NCI-H774 (cell line): ENCODE data around the gene VSX2.
A peak's percentile ranks its signal among the peaks of the same experiment; 100 is the strongest.

Experiments used
- DNase-seq: peaks from one replicate; lab custom pipeline; 2025; lab: John Stamatoyannopoulos, UW

The VSX2 gene

DNA sequence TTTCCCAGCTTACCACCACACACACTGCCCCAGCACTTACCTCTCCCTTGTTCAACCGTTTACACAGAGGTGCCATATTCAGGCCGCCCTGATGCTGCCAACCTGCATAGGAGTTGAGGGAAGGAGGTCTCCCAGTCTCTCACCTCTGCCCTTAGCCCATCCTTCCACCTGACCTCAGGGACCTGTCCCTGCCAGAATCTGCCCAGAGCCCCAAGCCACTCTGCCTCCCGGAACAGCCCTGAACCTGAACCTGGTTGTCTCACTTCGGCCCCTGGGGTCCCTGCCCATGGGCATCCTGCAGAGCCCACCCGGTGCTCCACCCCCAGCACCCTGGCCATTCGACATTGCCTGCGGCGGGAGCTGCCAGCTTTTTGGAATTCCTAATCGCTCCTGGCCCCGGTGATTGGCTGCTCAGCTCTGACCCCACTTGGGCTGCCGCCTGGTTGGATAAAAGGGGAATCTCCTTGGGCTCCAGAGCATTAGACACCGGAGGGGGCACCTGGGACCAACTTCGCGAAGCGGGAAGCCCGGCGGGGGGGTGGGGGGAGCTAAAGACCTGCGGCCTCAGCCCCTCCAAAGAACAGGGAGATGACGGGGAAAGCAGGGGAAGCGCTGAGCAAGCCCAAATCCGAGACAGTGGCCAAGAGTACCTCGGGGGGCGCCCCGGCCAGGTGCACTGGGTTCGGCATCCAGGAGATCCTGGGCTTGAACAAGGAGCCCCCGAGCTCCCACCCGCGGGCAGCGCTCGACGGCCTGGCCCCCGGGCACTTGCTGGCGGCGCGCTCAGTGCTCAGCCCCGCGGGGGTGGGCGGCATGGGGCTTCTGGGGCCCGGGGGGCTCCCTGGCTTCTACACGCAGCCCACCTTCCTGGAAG, at the start of gene VSX2:
TSS of gene VSX2 (plus strand) at position 476 of the 874 bp plus-strand sequence. CDS start at position 589, 113 bp downstream.
- no peak for DNase-seq

DNA sequence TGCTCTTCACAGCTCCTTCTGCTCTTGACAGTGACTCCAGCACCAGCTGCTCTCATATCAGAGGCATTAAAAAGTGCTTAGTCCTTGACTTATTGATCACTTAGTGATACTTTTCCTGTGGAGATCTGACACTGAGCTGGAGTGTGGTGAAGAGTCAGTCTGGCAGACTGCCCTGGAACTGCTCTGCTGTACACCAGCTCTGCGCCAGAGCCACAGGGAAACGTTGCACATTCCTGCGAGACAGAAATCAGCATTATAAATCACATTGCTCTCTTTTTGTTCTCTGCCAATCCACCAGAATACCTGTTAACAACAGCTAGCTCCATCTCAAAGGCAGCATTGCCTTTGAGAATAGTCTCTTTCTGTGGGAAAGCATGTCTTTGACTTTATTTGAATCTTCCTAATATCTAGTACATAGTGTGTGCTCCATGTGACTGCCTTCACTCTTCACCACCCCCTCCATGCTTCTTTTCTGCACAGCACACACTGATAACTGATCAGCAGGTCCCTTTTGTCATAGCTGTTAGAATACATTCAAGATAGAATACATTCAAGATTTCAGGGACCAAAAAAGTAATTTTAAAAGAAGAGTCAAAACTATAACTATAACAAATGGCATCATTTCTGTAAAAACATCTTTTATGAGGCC, 48.2 kb upstream of the VSX2 start:
- DNase-seq: no peak

DNA sequence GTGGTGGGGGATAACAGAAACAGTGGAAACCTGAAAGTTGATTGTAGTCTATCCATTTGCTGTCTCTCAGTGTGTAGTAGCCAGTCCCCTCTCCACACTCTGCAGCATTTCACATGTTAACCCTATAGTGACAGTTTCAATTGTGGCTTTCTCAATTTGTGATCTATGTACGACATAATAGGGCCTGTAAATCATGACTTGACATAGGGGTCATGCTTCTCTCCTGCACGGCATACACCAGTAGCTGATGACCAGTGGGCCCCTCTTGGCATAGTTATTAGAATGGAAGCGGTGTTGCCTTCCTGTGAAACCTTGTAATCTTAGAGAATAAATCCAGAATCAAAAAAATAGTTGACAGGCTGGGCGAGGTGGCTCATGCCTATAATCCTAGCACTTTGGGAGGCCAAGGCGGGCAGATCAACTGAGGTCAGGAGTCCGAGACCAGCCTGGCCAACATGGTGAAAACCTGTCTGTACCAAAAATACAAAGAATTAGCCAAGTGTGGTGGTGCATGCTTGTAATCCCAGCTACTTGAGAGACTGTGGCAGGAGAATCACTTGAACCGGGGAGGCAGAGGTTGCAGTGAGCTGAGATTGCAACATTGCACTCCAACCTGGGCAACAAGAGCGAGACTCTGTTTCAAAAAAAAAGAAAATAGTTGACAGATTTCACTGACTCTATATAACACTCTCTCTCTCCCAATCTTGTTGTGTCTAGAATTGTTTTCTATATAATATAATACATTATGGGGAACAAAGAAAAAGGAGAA, 44.6 kb upstream of the VSX2 start:
- DNase-seq: no peak

DNA sequence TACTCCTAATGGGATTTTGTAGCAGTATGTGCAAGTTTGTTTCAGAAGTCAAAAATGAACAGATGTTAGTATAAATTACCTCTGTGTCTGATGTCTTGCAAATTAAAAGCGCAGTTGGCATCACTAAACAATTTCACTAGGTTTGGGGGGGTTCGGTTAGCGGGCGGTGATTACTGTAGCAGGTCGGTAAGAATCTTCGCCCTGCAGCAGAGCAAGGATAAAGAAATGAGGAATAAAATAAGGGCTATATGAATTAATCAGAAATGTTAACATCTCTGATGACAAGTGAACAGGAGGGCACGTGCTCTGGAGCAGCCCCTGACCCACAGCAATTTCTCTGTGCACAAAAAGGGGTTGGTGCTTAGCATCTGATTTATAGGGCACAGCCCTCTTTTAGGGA, 43.6 kb upstream of the VSX2 start:
- DNase-seq: no peak

DNA sequence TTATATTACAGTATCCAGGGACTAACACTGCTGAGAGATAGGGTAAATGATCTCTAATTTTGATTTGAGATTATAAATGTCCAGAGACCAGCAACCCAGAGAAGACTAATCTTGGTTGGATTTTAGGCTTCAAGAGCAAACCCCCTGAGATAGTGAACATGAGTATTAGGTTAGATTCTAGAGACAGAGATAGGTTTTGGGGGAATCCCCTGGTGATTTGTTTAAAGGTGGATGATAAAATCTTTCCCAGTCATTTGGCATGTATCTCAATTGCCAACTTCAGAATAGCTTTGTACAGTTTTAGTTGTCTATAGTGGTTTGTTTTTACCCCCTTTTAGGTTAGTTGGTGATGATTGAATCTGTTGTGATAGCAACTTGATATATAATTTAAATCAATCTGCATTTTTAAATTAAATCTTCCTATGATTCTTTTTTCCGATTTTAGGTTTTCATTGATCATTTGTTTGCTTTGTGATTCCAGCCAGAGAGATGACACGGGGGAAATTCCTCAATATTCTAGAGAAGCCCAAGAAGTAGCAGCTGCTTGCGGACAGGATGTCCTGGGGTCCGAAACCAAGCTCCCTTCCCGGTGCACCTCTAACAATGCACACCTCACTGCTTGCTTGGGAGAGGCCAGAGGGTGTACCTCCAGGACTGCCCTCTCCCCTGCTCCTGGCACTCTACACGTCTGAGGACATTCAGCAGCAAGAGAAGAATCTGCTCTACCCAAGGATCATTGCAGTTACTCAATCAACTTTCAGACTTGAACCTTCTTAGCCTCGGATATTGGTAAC, 40.6 kb upstream of the VSX2 start:
- DNase-seq: no peak

DNA sequence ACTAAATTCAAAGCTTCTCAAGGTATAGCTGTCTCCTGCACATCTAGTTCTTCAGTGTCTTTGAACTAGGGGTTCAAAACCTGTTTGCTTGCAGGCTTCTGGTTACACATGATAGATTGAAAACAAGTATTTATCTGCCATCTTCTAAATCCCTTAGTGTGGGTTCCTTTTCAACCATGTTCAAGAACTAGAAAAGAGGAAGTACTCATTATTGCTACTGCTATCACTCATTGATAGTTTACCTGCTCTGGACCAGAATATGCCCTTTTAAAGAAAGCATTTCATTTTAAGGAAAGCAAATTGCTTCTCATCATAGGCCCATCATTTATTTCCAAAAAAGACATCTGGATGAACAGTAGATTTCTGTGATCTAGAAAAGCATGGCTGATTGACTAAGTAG, 37.1 kb upstream of the VSX2 start:
- no peak for DNase-seq

DNA sequence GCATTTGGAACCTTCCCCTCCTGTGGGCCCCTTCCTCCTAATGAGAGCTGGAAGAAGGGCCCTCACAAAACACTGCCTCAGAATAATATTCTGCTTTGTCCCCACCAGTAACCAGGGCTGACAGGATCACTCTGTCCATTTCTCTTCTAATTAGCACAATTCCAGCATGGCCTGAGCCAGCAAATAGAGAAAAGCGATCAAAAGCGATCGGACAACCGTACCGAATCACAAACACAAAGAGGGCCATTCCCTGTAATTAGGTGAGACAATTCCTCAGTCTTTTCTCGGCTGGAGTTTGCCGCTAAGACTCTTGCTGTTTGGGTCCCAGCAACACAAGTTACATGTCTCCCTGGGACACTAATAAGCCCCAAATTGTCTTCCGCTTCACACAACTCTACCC, 35.6 kb upstream of the VSX2 start:
- DNase-seq: no peak

DNA sequence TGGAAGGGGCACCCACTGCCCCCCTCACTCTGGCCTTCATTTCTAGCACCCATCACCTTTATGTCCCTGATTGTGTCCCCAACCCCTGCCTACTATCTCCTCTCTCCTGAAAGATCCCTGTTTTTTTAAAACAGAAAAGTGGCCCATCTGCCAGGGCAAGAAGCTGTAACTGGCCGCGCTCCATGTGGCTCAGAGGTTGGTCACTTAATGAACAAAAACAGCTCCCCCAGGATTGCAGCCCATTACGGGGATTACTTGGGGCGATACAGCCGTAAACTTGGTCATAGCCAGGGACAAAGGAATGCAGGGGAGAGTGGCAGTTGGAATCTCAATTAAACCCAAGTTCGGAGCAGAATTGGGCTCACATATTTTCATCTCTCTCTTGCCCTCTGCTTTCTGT, 34.8 kb upstream of the VSX2 start:
- no peak for DNase-seq

DNA sequence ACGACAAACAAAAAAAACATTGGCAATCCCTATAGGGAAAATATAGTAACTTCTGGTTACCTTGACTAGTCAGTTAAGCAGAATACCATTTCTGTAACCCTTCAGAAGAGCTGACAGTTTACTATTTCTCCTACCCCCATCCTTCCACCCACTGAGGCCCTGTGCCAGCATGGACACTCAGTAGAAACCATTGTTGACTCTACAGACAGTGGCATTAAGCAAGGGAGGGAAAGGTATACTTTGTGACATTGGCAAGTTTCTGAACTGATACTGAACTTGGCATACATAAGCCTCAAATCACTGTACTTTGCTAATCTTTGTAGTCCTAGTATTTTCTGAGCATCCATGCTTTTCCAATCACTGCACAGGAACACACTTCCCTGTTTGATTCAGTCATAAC, 33.4 kb upstream of the VSX2 start:
- DNase-seq: no peak

DNA sequence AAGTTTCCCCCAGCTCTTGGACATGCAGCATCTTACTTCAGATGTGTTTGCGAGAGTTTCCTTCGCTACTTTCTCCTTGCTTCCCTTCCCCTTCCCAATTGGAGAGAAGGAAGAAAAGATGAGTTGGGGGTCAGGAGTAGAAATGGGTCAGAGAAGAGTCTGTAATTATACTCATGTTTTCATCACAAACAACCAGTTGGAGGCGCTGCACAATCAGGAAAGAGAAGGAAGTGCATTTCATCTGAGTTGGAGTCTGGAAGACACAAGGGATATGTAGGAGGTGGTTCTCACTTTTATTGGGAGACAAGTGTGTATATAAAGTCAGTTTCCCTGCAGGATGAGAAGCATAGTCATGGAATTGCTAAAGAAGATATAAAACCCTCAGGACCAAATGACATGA, 31.3 kb upstream of the VSX2 start:
- no peak for DNase-seq

DNA sequence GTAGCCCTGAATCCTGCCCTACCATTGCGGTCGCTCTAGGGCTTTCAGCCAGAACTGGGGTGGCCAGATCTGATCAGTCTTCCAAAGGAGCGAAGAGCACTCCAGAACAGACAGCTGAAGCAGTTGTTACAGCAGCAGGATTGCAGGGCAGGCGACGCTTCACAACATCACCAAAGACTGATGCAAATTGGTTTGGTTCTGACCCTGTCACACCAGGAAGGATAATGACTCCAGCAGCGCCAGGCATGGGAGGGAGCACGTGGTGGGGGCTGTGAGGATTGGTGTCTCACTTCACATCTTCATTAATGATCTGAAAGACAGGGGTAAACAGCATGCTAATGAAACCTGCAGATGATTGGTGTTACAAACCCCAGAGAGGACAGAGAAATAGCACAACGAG, 30.6 kb upstream of the VSX2 start:
- no peak for DNase-seq

DNA sequence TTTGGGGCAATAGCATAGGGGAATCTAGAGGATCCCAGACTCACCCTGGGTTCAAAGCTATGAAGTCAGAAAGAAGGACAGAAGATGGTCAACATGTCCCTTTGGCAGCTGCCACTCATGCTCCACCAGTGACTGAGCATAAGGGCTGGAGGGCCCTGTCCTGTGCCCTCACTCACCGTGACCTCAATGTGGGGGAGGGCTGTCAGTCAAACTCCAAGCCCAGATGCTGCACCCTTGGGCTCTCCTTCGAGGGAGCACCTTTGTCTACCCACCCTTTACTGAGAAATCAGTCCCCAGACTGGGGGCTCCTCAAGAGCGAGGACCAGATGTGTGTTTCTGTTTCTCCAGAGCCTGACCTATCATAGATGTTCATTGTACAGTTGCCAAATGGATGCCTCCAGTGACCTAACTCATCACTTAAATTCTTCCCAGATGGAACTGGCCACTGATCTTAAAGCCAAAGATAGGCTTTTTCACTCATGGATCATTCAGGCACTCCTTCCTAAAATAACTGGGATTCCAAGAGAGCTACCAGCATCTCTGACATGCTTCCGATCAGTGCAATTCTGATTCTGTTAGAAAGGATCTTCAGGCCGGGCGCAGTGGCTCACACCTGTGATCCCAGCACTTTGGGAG, 27.2 kb upstream of the VSX2 start:
- DNase-seq: no peak

DNA sequence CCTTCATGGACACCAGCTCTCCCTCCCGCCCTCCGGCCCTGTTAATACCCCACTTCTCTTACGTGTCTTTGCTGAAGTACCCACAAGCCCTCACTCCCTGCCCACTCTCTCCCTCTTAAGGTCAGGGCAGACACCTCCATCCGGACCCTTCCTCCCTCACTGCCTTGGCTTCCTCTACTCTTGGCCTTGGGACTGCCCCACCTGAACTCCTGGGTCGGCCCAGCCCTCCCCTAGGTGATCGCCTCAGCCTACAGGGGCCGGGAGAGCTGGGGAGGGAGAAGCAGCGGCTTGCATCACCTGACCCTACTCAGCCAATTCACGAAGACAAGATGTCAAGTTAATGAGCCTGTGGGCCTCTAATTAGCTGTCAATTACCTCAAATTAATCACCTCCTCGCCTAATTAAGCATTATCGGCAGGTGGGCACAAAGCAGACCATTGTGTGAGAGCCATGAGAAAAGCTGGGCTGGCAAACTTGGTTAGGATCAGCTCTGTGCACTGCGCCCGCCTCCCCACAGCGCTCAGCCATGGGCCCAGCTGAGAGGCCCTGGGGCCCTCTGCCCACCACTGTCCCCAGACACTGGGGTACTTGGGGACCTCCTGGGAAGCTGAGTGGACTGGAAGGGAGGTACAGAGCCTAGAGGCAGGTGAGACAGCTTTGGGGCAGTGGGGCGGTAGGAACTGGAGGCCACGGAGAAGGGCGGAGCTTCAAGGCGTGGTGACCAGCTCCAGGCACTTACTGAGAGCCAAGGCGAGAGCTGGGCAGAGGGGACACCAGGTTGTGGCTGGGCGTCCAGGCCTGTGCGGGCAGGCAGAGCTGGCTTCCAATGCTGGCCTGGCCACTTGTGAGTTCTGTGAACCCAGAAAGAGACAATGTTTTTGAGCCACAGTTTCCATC, 25.1 kb upstream of the VSX2 start:
- DNase-seq: no peak

DNA sequence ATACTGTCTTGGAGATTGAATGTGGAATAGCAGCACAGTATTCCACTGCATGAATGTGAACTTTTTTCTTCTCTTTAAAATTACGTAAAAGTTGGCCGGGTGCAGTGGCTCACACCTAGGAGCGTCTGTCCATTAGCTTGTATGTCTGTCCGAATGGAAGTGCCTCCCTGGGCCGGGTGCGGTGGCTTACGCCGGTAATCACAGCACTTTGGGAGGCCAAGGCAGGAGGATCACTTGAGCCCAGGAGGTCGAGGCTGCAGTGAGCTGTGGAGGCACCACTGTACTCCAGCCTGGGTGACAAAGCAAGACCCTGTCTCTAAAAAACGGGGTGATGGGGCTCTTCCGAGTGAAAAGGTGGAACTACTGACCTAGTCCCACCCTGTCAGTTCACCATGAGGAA, 22.6 kb upstream of the VSX2 start:
- DNase-seq: no peak

DNA sequence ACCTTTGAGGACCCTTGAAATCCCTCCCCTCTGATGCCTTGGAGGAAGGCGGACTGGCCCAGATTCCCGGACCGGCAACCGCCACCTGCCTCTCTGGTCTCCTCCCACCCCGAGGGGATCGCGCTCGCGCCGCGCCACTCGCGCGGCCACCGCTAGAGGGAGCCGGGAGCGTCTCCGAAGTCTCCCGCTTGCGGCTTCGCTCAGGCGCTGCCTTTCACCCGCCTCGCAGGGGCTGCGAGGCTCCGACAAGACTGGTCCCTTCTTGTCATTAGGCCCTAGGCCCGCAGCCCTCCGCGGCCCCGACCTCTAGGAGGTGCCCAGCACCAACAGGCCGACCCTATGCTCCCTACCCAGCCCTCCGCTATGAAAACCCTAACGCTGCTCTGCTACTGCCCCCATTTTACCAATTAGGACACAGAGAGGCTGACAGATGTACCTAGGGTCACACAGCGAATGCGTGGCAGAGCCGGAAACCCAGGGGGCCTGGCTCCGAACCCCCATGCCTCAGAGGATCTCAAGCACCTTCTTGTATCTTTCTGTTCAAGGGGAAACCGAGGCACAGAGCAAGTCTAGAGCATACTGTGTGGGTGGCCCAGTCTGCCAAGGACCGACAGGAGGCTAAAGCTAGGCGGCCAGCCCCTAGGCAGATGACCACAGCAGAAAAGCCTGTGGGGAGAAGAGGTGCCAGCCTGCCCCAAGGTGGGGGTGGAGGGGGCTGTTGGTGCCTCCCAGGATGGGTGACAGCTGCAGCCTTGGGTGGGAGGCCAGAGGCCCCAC, 21.4 kb upstream of the VSX2 start:
- DNase-seq: peak; percentile 38

DNA sequence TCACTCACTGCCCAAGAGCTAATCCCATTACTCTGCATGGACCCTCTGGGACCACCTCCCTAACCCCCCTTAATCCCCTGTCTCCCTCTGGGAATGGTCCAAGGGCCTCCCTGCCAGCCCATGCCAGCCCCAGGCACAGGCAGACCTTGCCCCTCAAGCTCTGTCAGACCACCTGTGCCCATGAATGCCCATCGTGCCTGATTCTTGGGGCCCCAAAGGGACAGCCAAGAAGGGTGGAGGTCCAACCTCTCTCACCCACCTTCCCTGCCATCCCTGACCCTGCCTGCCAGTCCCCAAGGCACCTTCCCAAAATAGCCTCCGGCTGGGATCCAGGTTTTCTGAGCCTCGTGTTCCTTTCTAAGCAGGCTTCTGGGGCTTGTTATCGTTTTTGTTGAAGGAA, 20.8 kb upstream of the VSX2 start:
- DNase-seq: no peak

DNA sequence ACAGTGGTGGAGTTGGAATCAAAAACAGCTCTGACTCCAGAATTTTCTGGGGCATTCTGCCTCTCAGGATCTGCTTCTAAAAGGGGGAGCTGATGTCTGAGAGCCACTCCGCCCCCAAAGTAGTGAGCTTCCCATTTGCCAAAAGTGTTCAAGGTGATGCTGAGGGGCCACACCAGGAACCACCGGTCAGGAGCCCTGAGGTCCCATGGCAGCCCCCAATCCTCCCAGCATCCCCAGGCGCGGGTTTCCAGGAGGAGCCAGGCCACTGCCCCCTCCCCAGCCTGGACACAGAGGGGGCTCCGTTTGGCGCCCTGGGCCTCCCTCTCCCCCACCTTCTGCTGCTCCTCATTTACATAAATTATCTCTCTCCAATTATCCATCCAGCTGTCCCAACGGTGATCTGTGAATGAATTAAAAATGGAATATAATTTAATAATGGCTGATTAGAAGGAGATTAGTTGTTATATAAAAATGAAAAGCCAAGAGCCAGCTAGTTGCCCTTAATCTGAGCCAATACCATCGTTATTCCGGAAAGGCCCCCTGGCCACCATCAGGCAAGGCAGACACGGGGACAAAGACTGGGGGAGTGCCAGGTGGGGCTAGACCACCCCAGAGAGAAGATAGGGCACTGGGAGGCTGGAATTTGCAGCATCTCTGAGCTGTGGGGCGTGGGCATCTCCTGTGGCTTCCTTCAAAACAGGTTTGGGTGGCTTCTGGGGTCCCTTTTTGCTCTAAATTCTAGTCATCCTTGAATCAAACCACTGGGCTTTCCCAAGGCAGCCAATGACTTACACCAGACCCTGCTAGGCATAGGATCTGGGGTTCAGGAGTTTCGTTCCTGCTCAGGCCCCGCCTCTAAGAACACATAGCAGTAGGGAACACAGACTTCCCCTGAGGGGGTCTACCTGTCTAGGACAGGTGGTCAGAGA, 19.7 kb upstream of the VSX2 start:
- no peak for DNase-seq

DNA sequence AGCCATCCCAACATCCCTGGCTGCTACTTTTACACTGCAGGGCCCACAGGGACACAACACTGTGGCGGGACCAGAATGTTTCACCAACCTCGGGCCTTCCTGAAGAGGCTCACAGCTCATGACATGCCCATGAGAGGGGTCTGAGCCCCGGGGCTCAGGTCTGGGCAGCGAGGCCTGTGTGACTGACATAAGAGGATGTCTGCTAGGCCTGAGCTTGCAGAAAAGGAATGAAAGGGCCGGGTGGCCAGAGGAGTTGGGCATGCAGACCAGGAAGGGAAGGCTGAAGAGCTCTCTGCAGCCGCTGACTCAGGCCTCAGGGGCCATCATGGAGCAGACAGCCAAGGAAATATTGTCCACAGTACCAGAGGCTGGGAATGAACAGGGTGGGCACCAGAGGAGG, 18.3 kb upstream of the VSX2 start:
- no peak for DNase-seq

DNA sequence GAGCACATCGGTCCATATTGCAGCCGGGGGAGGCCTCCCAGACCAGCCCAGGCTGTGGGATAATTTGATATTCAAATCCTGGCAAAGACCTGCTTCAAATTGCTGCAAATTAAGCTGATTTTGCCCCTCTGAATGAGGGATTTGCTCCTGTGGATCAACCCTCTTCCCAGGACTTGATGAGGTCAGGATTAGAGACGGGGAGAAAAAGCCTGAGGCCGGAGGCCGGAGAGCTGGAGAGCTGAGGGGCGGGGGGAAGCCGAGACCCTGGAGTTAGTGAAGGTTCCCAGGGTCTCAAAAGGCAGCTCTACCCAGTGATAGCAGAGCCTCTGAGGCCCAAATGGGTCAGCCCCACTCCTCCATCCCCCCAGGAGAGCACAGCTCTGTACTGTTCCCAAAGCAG, 17.5 kb upstream of the VSX2 start:
- no peak for DNase-seq
